ENCODE results near the gene FAHD1. TPM values are rescaled to one million over a fixed set of nuclear protein-coding genes. Genes with fewer than 3 reads are reported as not detected.

FAHD1 gene
- total RNA-seq, 2 donors from 2014 or later: 14.4 to 17.5 TPM

- H3K27ac ChIP-seq: no peak overlapping the region
- ATAC-seq (ENCODE audit: insufficient number of reproducible peaks, low FRiP score, low read depth) (no peak), DNase-seq (ENCODE audit: low spot score) (no peak)
- no peak for TF ChIP-seq CTCF (IDR thresholded peaks at IDR 0.05)
- peaks cover 4% of the 10 kb centered on the region for H3K27me3 ChIP-seq (replicated peaks; ENCODE audit: insufficient read depth)
- H3K4me3 ChIP-seq: no peak overlapping the region
- H3K36me3 ChIP-seq: no peaks in the 10 kb centered on the region
- H3K9me3 ChIP-seq: no peaks in the 10 kb centered on the region
- H3K4me1 ChIP-seq (ENCODE audit: control insufficient read depth in 1 of 2, low read depth in 2 of 2): no peaks in the 10 kb centered on the region
Observed at GRCh38 chr16:1861730-1862129, 34.7 kb downstream of the FAHD1 start.

- no peak overlapping the region for H3K27ac ChIP-seq
- H3K9me3 ChIP-seq: no peaks in the 10 kb centered on the region
- TF ChIP-seq CTCF (IDR thresholded peaks at IDR 0.05): no peak
- ATAC-seq (ENCODE audit: insufficient number of reproducible peaks, low FRiP score, low read depth): no peak
- H3K27me3 ChIP-seq (replicated peaks; ENCODE audit: insufficient read depth): peaks cover 4% of the 10 kb centered on the region
- H3K36me3 ChIP-seq: no peaks in the 10 kb centered on the region
- H3K4me1 ChIP-seq (ENCODE audit: control insufficient read depth in 1 of 2, low read depth in 2 of 2): no peaks in the 10 kb centered on the region
- H3K4me3 ChIP-seq: no peak overlapping the region
- DNase-seq (ENCODE audit: low spot score): no peak
Observed at GRCh38 chr16:1862394-1862793, 35.4 kb downstream of the FAHD1 start.

- DNase-seq (ENCODE audit: low spot score) (no peak), ATAC-seq (ENCODE audit: insufficient number of reproducible peaks, low FRiP score, low read depth) (no peak)
- Histone ChIP-seq H3K27ac (no peak overlapping the region), H3K9me3 (no peaks in the 10 kb centered on the region), H3K27me3 (replicated peaks; ENCODE audit: insufficient read depth) (peaks cover 4% of the 10 kb centered on the region), H3K36me3 (no peaks in the 10 kb centered on the region), H3K4me3 (no peak overlapping the region), H3K4me1 (ENCODE audit: control insufficient read depth in 1 of 2, low read depth in 2 of 2) (no peaks in the 10 kb centered on the region)
- peak; percentile 59 for TF ChIP-seq CTCF (IDR thresholded peaks at IDR 0.05)
Observed at GRCh38 chr16:1863681-1864460, 36.9 kb downstream of the FAHD1 start.

- no peak overlapping the region for H3K27ac ChIP-seq
- no peaks in the 10 kb centered on the region for H3K9me3 ChIP-seq
- DNase-seq (ENCODE audit: low spot score): no peak
- peaks cover 4% of the 10 kb centered on the region for H3K27me3 ChIP-seq (replicated peaks; ENCODE audit: insufficient read depth)
- H3K4me3 ChIP-seq: no peak overlapping the region
- H3K4me1 ChIP-seq (ENCODE audit: control insufficient read depth in 1 of 2, low read depth in 2 of 2): no peaks in the 10 kb centered on the region
- ATAC-seq (ENCODE audit: insufficient number of reproducible peaks, low FRiP score, low read depth): no peak
- TF ChIP-seq CTCF (IDR thresholded peaks at IDR 0.05): no peak
- no peaks in the 10 kb centered on the region for H3K36me3 ChIP-seq
Observed at GRCh38 chr16:1865902-1866690, 39.1 kb downstream of the FAHD1 start.

- no peak for DNase-seq (ENCODE audit: low spot score)
- H3K36me3 ChIP-seq: no peaks in the 10 kb centered on the region
- H3K4me3 ChIP-seq: no peak overlapping the region
- peaks cover 9% of the 10 kb centered on the region for H3K27me3 ChIP-seq (replicated peaks; ENCODE audit: insufficient read depth)
- no peak overlapping the region for H3K27ac ChIP-seq
- H3K4me1 ChIP-seq (ENCODE audit: control insufficient read depth in 1 of 2, low read depth in 2 of 2): no peaks in the 10 kb centered on the region
- H3K9me3 ChIP-seq: no peaks in the 10 kb centered on the region
- ATAC-seq (ENCODE audit: insufficient number of reproducible peaks, low FRiP score, low read depth): no peak
- no peak for TF ChIP-seq CTCF (IDR thresholded peaks at IDR 0.05)
Observed at GRCh38 chr16:1870365-1871082, 43.5 kb downstream of the FAHD1 start.

All from thoracic aorta (tissue), 2 donors.